Measurements from ENCODE around the gene NCK1. TPM values are rescaled to one million over a fixed set of nuclear protein-coding genes. Genes with fewer than 3 reads are reported as not detected.
"Not testable (repeated sequence)": the region's sequence is repeated elsewhere in the genome, so short reads cannot be mapped to it uniquely, and the experiment has no call there.

NCK1 gene
- total RNA-seq, 2 experiments from 2014 or later, result 31.9 to 34.7 TPM

DNA sequence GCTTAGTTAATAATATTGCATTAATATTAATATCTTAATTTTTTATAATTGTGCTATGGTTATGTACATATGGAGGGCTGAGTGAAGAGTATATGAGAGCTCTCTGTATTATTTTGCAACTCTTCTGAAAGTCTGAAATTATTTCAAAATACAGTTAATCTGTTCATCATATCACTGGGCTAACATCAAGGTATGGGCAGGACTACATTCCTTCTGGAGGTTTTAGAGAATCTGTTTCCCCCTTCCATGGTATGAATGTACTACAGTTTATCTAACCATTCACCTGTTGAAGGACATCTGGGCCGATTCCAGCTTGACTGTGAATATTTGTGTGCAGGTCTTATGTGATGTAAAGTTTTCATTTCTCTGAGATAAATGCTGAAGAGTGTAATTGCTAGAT lies 100.9 kb downstream of the NCK1 start:
- no peaks in the 10 kb centered on the region for H3K4me1 Mint-ChIP-seq (ENCODE audit: low read depth)
- no peak overlapping the region for H3K27ac Mint-ChIP-seq
- no peak overlapping the region for H3K4me3 Mint-ChIP-seq
- no peaks in the 10 kb centered on the region for H3K9me3 Mint-ChIP-seq
- intact Hi-C loops (cut with micrococcal nuclease), result no loop called here
- POLR2A ChIA-PET, result interaction anchor here (0.7 kb wide), 1 partner anchor 759 kb away, joined by 7 read pairs; no protein-coding TSS in a partner anchor
- DNase-seq (no peak), ATAC-seq (no peak)
- CTCF ChIA-PET, result no interaction called here
- TF ChIP-seq, protein P1, sequence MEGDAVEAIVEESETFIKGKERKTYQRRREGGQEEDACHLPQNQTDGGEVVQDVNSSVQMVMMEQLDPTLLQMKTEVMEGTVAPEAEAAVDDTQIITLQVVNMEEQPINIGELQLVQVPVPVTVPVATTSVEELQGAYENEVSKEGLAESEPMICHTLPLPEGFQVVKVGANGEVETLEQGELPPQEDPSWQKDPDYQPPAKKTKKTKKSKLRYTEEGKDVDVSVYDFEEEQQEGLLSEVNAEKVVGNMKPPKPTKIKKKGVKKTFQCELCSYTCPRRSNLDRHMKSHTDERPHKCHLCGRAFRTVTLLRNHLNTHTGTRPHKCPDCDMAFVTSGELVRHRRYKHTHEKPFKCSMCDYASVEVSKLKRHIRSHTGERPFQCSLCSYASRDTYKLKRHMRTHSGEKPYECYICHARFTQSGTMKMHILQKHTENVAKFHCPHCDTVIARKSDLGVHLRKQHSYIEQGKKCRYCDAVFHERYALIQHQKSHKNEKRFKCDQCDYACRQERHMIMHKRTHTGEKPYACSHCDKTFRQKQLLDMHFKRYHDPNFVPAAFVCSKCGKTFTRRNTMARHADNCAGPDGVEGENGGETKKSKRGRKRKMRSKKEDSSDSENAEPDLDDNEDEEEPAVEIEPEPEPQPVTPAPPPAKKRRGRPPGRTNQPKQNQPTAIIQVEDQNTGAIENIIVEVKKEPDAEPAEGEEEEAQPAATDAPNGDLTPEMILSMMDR (IDR thresholded peaks at IDR 0.05), result no peak
- no peaks in the 10 kb centered on the region for H3K27me3 Mint-ChIP-seq
- H3K36me3 Mint-ChIP-seq (ENCODE audit: low read depth), result peaks cover 3% of the 10 kb centered on the region

DNA sequence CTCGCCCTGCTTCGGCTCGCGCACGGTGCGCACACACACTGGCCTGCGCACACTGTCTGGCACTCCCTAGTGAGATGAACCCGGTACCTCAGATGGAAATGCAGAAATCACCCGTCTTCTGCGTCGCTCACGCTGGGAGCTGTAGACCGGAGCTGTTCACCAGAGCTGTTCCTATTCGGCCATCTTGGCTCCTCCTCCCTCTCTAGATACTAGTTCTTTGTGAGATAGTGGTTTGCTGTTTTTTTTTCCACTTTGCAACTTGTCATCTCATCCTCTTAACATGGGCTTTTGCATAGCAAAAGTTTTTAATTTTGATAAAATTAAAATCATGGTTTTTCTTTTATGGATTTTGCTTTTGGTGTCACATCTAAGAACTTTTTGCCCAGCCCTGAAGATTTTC lies 107.5 kb downstream of the NCK1 start:
- H3K4me1 Mint-ChIP-seq (ENCODE audit: low read depth); CTCF ChIA-PET; ATAC-seq; H3K4me3 Mint-ChIP-seq; DNase-seq; H3K27ac Mint-ChIP-seq; H3K27me3 Mint-ChIP-seq; intact Hi-C loops (cut with micrococcal nuclease); H3K36me3 Mint-ChIP-seq (ENCODE audit: low read depth): not testable (repeated sequence)
- POLR2A ChIA-PET, result interaction anchor here (0.6 kb wide), 1 partner anchor 155 kb away, joined by 3 read pairs; no protein-coding TSS in a partner anchor
- peaks cover 11% of the 10 kb centered on the region for H3K9me3 Mint-ChIP-seq

GRCh38 chr3:136973352-136973751 lies 111.3 kb downstream of the NCK1 start:
- peaks cover 17% of the 10 kb centered on the region for H3K9me3 Mint-ChIP-seq
- peaks cover 12% of the 10 kb centered on the region for H3K36me3 Mint-ChIP-seq (ENCODE audit: low read depth)
- DNase-seq (no peak), ATAC-seq (no peak)
- TF ChIP-seq, protein P1 (IDR thresholded peaks at IDR 0.05), result no peak
- no peaks in the 10 kb centered on the region for H3K4me1 Mint-ChIP-seq (ENCODE audit: low read depth)
- POLR2A ChIA-PET, result no interaction called here
- no peak overlapping the region for H3K4me3 Mint-ChIP-seq
- intact Hi-C loops (cut with micrococcal nuclease), result no loop called here
- H3K27ac Mint-ChIP-seq, result no peak overlapping the region
- H3K27me3 Mint-ChIP-seq, result no peaks in the 10 kb centered on the region
- CTCF ChIA-PET, result no interaction called here

GRCh38 chr3:136974670-136975069 lies 112.7 kb downstream of the NCK1 start:
- Mint-ChIP-seq H3K4me1 (ENCODE audit: low read depth) (no peaks in the 10 kb centered on the region), H3K9me3 (peaks cover 17% of the 10 kb centered on the region), H3K36me3 (ENCODE audit: low read depth) (peaks cover 12% of the 10 kb centered on the region), H3K27ac (no peak overlapping the region), H3K27me3 (no peaks in the 10 kb centered on the region), H3K4me3 (no peak overlapping the region)
- TF ChIP-seq, protein P1 (IDR thresholded peaks at IDR 0.05), result no peak
- ChIA-PET POLR2A (no interaction called here), CTCF (no interaction called here)
- ATAC-seq, result no peak
- no peak for DNase-seq
- intact Hi-C loops (cut with micrococcal nuclease), result no loop called here

DNA sequence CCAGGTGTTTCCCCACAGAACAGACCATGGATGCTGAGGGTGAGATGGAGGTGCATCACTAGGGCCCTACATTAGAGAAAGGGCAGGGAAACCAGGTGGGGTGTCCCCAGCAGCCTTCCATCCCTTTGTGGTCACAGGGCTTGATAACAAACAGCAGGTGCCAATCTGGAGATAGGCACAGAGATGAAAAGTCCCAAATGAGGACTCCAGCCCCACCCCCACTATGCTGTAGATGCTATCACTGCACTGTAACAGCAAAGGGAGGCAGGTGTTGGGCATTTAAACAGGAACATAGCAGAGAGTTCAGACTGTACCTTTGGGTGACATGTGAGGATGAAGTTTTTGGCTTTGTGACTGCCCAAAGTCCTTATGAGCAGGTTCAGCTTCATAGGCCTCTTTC lies 117.2 kb downstream of the NCK1 start:
- no peaks in the 10 kb centered on the region for H3K4me1 Mint-ChIP-seq (ENCODE audit: low read depth)
- ChIA-PET CTCF (no interaction called here), POLR2A (no interaction called here)
- peaks cover 9% of the 10 kb centered on the region for H3K9me3 Mint-ChIP-seq
- H3K36me3 Mint-ChIP-seq (ENCODE audit: low read depth), result peaks cover 6% of the 10 kb centered on the region
- H3K4me3 Mint-ChIP-seq, result no peak overlapping the region
- DNase-seq (no peak), ATAC-seq (no peak)
- intact Hi-C loops (cut with micrococcal nuclease), result no loop called here
- TF ChIP-seq, protein P1 (IDR thresholded peaks at IDR 0.05), result no peak
- no peaks in the 10 kb centered on the region for H3K27me3 Mint-ChIP-seq
- no peak overlapping the region for H3K27ac Mint-ChIP-seq

DNA sequence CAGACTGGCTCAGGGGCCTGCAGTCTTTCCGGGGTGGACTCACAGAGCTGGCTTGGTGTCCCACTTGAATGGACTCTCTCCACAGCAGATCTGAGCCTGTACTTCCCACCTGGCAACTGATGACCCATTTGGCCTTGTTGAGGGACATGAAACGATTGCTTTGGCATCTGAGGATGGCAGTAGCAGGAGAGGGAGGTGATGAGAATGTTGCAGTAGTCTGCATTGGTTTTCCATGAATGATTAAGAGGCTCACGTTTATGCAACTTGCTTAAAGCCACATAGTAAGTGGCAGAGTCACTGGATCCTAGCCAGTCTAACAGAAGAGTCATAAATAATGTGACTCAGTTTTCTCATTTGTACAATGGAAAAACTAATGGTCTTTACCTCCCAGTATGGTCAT lies 117.7 kb downstream of the NCK1 start:
- Mint-ChIP-seq H3K27me3 (no peaks in the 10 kb centered on the region), H3K27ac (no peak overlapping the region)

More for the DNA sequence above, 117.7 kb downstream of the NCK1 start:
- peaks cover 4% of the 10 kb centered on the region for H3K36me3 Mint-ChIP-seq (ENCODE audit: low read depth)
- no peaks in the 10 kb centered on the region for H3K4me1 Mint-ChIP-seq (ENCODE audit: low read depth)
- H3K9me3 Mint-ChIP-seq, result peaks cover 6% of the 10 kb centered on the region
- CTCF ChIA-PET, result no interaction called here
- ATAC-seq (no peak), DNase-seq (no peak)
- POLR2A ChIA-PET, result no interaction called here
- TF ChIP-seq, protein P1 (IDR thresholded peaks at IDR 0.05), result no peak
- H3K4me3 Mint-ChIP-seq, result no peak overlapping the region
- intact Hi-C loops (cut with micrococcal nuclease), result no loop called here
